SK-N-SH treated with all-trans-retinoic acid at 6 μM for 48 hours (cell line): ENCODE measurements around the gene HOXD3.

ENCODE experiments used
- ATAC-seq: fragments of 200-7000 bp; cut with Tn5 transposase; 3 replicates; pipeline ENCODE4 v1.9.1; 2020; ENCODE audit warnings: mild to moderate bottlenecking, moderate library complexity
- ARNTL ChIP-seq: fragments of 450-650 bp; formaldehyde crosslinking; IDR thresholded peaks from 2 replicates; pipeline ENCODE4 v1.5.0; 2020; ENCODE audit warnings: low read depth, mild to moderate bottlenecking, moderate library complexity, borderline replicate concordance
- BACH2 ChIP-seq: fragments of 250-450 bp; sonication (Bioruptor Pico); IDR thresholded peaks from 2 replicates; pipeline ENCODE4 v1.9.0; 2021; ENCODE audit warnings: mild to moderate bottlenecking, borderline replicate concordance
- CSDC2 ChIP-seq: fragments of 250-450 bp; sonication (Bioruptor Pico); IDR thresholded peaks from 2 replicates; pipeline ENCODE4 v1.5.0; 2020; ENCODE audit warnings: mild to moderate bottlenecking, moderate library complexity
- ESRRG ChIP-seq: fragments of 250-450 bp; sonication (Bioruptor Pico); IDR thresholded peaks from 2 replicates; pipeline ENCODE4 v1.6.1; 2021; ENCODE audit warnings: mild to moderate bottlenecking
- GLIS3 ChIP-seq: fragments of 250-450 bp; sonication (Bioruptor Pico); IDR thresholded peaks from 2 replicates; pipeline ENCODE4 v1.5.0; 2020; ENCODE audit warnings: mild to moderate bottlenecking, moderate library complexity
- ISL1 ChIP-seq: fragments of 250-450 bp; sonication (Bioruptor Pico); IDR thresholded peaks from 2 replicates; pipeline ENCODE4 v2.1.2; 2022; ENCODE audit warnings: mild to moderate bottlenecking, moderate library complexity
- RARB ChIP-seq: fragments of 250-450 bp; sonication (Bioruptor Pico); IDR thresholded peaks from 2 replicates; pipeline ENCODE4 v1.8.0; 2021; ENCODE audit warnings: mild to moderate bottlenecking, moderate library complexity
- SNAI2 ChIP-seq: fragments of 250-450 bp; sonication (Bioruptor Pico); IDR thresholded peaks from 2 replicates; pipeline ENCODE4 v1.5.0; 2020; ENCODE audit warnings: mild to moderate bottlenecking, moderate library complexity
- TCF4 ChIP-seq: fragments of 250-450 bp; sonication (Bioruptor Pico); IDR thresholded peaks from 2 replicates; pipeline ENCODE4 v1.8.0; 2021; ENCODE audit warnings: mild to moderate bottlenecking, moderate library complexity, borderline replicate concordance
- TOX ChIP-seq: fragments of 250-450 bp; sonication (Bioruptor Pico); IDR thresholded peaks from 2 replicates; pipeline ENCODE4 v1.8.0; 2021; ENCODE audit warnings: mild to moderate bottlenecking, moderate library complexity, borderline replicate concordance
- ZC3H10 ChIP-seq: fragments of 250-450 bp; sonication (Bioruptor Pico); IDR thresholded peaks from 2 replicates; pipeline ENCODE4 v1.5.1; 2021; ENCODE audit warnings: mild to moderate bottlenecking, moderate library complexity
- ZFP3 ChIP-seq: fragments of 250-450 bp; sonication (Bioruptor Pico); IDR thresholded peaks from 2 replicates; pipeline ENCODE4 v1.5.0; 2020; ENCODE audit warnings: mild to moderate bottlenecking, moderate library complexity
- ZFP30 ChIP-seq: fragments of 450-650 bp; formaldehyde crosslinking; IDR thresholded peaks from 2 replicates; pipeline ENCODE4 v1.5.0; 2022; ENCODE audit warnings: mild to moderate bottlenecking, moderate library complexity
- ZNF565 ChIP-seq: fragments of 450-650 bp; formaldehyde crosslinking; conservative IDR thresholded peaks from 2 replicates; pipeline ENCODE4 v1.5.0; 2020; ENCODE audit warnings: low read depth, mild to moderate bottlenecking, moderate library complexity
- ZNF70 ChIP-seq: fragments of 450-650 bp; formaldehyde crosslinking; IDR thresholded peaks from 2 replicates; pipeline ENCODE4 v1.5.0; 2020; ENCODE audit warnings: mild to moderate bottlenecking, moderate library complexity
- ZNF8 ChIP-seq: fragments of 450-650 bp; formaldehyde crosslinking; IDR thresholded peaks from 2 replicates; pipeline ENCODE4 v1.5.0; 2020; ENCODE audit warnings: mild to moderate bottlenecking, moderate library complexity
- TF ChIP-seq, protein P1 (sequence below): fragments of 250-450 bp; sonication (Bioruptor Pico); IDR thresholded peaks from 2 replicates; pipeline ENCODE4 v1.8.0; 2020; ENCODE audit warnings: mild to moderate bottlenecking, moderate library complexity, borderline replicate concordance
- TF ChIP-seq, protein P2 (sequence below): fragments of 250-450 bp; sonication (Bioruptor Pico); IDR thresholded peaks from 2 replicates; pipeline ENCODE4 v1.5.0; 2020; ENCODE audit warnings: mild to moderate bottlenecking, moderate library complexity
- TF ChIP-seq, protein P3 (sequence below): fragments of 250-450 bp; sonication (Bioruptor Pico); IDR thresholded peaks from 2 replicates; pipeline ENCODE4 v1.5.1; 2020; ENCODE audit warnings: low read depth, mild to moderate bottlenecking, moderate library complexity
- TF ChIP-seq, protein P4 (sequence below): fragments of 250-450 bp; sonication (Bioruptor Pico); IDR thresholded peaks from 2 replicates; pipeline ENCODE4 v1.8.0; 2021; ENCODE audit warnings: low read depth, mild to moderate bottlenecking, moderate library complexity, borderline replicate concordance

Gene HOXD3

DNA sequence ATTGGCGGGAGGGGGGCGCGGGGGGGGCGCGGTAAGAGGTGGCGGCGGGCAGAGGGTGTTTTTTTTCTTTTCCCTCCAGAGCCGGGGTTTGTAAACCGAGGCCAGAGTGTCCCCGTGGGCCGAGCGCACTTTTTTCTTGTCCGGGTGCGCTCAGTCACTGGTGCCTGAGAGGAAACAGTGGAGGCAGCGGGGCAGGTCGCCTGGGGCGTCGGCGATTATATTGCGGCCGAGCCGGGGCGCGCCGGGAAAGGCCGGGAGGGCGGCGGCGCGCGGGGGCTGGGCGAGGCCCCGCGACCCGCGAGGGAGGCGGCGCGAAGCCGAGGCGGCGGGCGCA is 27.3 kb upstream of the HOXD3 start:
- no peak for TF ChIP-seq ZNF8 (CRISPR knock-in tag)
- no peak for TF ChIP-seq GLIS3 (CRISPR knock-in tag)
- no peak for TF ChIP-seq ZFP3 (CRISPR knock-in tag)
- TF ChIP-seq TCF4 (CRISPR knock-in tag) = no peak
- TF ChIP-seq, all 23 proteins: peak for 0
- peak; percentile 5; the same call in 2 of the 3 replicates for ATAC-seq

DNA sequence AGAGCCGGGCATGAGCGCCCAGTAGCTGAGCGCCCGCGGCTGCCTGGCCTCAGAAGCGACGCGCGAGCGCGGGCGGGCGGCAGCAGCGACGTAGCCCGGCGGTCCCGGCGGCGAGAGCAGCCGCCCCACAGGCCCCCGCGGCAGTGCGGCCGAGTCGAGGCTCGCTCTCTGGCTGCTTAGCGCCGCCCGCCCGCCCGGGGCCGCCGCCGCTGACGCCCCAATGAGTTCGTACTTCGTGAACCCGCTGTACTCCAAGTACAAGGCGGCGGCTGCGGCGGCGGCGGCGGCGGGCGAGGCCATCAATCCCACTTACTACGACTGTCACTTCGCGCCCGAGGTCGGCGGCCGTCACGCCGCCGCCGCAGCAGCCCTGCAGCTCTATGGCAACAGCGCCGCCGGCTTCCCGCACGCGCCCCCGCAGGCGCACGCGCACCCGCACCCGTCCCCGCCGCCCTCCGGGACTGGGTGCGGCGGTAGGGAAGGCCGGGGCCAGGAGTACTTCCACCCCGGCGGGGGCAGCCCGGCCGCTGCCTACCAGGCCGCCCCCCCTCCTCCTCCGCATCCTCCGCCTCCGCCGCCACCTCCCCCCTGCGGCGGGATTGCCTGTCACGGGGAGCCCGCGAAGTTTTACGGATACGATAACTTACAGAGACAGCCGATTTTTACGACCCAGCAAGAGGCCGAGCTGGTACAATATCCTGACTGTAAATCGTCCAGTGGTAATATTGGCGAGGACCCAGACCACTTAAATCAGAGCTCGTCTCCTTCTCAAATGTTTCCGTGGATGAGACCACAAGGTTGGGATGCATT is 26.8 kb upstream of the HOXD3 start:
- ATAC-seq = peak; percentile 38
- no peak for TF ChIP-seq ISL1 (CRISPR knock-in tag)
- TF ChIP-seq, protein P1, sequence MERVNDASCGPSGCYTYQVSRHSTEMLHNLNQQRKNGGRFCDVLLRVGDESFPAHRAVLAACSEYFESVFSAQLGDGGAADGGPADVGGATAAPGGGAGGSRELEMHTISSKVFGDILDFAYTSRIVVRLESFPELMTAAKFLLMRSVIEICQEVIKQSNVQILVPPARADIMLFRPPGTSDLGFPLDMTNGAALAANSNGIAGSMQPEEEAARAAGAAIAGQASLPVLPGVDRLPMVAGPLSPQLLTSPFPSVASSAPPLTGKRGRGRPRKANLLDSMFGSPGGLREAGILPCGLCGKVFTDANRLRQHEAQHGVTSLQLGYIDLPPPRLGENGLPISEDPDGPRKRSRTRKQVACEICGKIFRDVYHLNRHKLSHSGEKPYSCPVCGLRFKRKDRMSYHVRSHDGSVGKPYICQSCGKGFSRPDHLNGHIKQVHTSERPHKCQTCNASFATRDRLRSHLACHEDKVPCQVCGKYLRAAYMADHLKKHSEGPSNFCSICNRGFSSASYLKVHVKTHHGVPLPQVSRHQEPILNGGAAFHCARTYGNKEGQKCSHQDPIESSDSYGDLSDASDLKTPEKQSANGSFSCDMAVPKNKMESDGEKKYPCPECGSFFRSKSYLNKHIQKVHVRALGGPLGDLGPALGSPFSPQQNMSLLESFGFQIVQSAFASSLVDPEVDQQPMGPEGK (CRISPR knock-in tag) = 0 out of 2 replicates have a peak, but pooled peaks have one; percentile 58
- TF ChIP-seq CSDC2 (CRISPR knock-in tag) = 0 out of 2 replicates have a peak, but pooled peaks have one; percentile 35

DNA sequence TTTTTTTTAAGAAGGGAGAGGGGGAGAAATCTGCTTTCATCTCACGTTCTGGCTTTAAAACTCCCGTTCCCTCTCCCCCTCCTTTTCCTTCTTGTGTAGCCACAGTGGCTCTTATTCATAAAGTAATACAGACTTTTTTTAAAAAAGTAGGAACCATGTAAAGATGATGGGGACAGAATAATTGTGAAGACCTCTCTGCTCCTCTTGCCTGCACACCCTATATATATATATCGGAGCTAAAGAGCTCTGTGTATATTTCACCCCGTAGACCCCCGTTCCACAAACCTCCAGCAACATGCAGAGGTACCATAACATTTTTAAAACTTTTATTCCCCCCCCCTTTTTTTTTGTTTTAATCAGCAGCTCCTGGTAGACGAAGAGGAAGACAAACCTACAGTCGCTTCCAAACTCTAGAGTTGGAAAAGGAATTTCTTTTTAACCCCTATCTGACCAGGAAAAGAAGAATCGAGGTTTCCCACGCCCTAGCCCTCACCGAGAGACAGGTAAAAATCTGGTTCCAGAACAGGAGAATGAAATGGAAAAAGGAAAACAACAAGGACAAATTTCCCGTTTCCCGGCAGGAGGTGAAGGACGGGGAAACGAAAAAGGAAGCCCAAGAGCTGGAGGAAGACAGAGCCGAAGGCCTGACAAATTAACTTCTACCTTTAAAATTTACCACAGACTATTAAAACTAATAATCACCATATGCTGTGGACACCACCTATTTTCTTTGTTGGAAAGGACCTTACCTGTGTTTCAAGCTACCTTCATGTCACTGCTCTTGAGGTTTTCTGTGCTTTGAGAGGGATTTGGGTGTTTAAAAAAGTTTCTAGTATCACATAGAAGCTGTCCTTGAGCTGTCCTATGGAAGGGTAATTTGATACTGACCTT is 25.9 kb upstream of the HOXD3 start:
- no peak for TF ChIP-seq ZC3H10
- TF ChIP-seq ZNF70 (CRISPR knock-in tag) = no peak
- TF ChIP-seq RARB (CRISPR knock-in tag) = no peak
- no peak for TF ChIP-seq ZNF565 (CRISPR knock-in tag)
- no peak for TF ChIP-seq SNAI2
- TF ChIP-seq ZFP3 (CRISPR knock-in tag) = no peak
- no peak for TF ChIP-seq ARNTL (CRISPR knock-in tag)
- TF ChIP-seq, protein P2, sequence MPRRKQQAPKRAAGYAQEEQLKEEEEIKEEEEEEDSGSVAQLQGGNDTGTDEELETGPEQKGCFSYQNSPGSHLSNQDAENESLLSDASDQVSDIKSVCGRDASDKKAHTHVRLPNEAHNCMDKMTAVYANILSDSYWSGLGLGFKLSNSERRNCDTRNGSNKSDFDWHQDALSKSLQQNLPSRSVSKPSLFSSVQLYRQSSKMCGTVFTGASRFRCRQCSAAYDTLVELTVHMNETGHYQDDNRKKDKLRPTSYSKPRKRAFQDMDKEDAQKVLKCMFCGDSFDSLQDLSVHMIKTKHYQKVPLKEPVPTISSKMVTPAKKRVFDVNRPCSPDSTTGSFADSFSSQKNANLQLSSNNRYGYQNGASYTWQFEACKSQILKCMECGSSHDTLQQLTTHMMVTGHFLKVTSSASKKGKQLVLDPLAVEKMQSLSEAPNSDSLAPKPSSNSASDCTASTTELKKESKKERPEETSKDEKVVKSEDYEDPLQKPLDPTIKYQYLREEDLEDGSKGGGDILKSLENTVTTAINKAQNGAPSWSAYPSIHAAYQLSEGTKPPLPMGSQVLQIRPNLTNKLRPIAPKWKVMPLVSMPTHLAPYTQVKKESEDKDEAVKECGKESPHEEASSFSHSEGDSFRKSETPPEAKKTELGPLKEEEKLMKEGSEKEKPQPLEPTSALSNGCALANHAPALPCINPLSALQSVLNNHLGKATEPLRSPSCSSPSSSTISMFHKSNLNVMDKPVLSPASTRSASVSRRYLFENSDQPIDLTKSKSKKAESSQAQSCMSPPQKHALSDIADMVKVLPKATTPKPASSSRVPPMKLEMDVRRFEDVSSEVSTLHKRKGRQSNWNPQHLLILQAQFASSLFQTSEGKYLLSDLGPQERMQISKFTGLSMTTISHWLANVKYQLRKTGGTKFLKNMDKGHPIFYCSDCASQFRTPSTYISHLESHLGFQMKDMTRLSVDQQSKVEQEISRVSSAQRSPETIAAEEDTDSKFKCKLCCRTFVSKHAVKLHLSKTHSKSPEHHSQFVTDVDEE (CRISPR knock-in tag) = no peak
- TF ChIP-seq, protein P3, sequence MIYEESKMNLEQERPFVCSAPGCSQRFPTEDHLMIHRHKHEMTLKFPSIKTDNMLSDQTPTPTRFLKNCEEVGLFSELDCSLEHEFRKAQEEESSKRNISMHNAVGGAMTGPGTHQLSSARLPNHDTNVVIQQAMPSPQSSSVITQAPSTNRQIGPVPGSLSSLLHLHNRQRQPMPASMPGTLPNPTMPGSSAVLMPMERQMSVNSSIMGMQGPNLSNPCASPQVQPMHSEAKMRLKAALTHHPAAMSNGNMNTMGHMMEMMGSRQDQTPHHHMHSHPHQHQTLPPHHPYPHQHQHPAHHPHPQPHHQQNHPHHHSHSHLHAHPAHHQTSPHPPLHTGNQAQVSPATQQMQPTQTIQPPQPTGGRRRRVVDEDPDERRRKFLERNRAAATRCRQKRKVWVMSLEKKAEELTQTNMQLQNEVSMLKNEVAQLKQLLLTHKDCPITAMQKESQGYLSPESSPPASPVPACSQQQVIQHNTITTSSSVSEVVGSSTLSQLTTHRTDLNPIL (CRISPR knock-in tag) = no peak
- no peak for TF ChIP-seq ZFP30 (CRISPR knock-in tag)
- no peak for TF ChIP-seq ZNF8 (CRISPR knock-in tag)
- TF ChIP-seq, protein P4, sequence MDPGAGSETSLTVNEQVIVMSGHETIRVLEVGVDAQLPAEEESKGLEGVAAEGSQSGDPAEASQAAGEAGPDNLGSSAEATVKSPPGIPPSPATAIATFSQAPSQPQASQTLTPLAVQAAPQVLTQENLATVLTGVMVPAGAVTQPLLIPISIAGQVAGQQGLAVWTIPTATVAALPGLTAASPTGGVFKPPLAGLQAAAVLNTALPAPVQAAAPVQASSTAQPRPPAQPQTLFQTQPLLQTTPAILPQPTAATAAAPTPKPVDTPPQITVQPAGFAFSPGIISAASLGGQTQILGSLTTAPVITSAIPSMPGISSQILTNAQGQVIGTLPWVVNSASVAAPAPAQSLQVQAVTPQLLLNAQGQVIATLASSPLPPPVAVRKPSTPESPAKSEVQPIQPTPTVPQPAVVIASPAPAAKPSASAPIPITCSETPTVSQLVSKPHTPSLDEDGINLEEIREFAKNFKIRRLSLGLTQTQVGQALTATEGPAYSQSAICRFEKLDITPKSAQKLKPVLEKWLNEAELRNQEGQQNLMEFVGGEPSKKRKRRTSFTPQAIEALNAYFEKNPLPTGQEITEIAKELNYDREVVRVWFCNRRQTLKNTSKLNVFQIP (CRISPR knock-in tag) = no peak
- no peak for TF ChIP-seq TCF4 (CRISPR knock-in tag)
- TF ChIP-seq ESRRG (CRISPR knock-in tag) = no peak
- TF ChIP-seq, all 23 proteins: peak for 0
- no peak; the same call in 2 of the 3 replicates for ATAC-seq

DNA sequence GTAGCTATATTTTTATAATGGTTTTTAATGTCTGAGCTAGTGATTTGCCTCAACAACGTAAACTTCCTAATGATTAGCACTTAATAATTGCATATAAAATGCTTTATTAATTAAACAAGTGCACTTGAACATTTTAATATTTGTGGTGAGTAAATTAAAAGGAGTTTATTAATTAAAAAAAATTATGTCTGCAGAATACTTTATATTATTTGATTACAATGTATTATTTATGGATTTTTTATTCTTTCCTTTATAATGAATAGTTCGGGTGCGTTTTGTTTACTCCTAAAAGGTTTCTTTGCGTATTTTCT is 25.3 kb upstream of the HOXD3 start:
- ATAC-seq = no peak
- TF ChIP-seq, protein P3 (CRISPR knock-in tag) = no peak
- no peak for TF ChIP-seq TCF4 (CRISPR knock-in tag)
- TF ChIP-seq CSDC2 (CRISPR knock-in tag) = no peak
- TF ChIP-seq SNAI2 = no peak
- no peak for TF ChIP-seq ZNF565 (CRISPR knock-in tag)
- TF ChIP-seq ZFP30 (CRISPR knock-in tag) = no peak
- TF ChIP-seq ZFP3 (CRISPR knock-in tag) = no peak
- TF ChIP-seq, protein P2 (CRISPR knock-in tag) = no peak
- no peak for TF ChIP-seq ZNF70 (CRISPR knock-in tag)
- TF ChIP-seq ESRRG (CRISPR knock-in tag) = no peak
- TF ChIP-seq TOX (CRISPR knock-in tag) = no peak
- TF ChIP-seq ZC3H10 = no peak
- TF ChIP-seq BACH2 = no peak
- TF ChIP-seq GLIS3 (CRISPR knock-in tag) = no peak
